GM21529 (cell line): ENCODE measurements around the gene SATB2.
A peak's percentile ranks its signal among the peaks of the same experiment; 100 is the strongest.

Source experiments
- ATAC-seq: cut with Tn5 transposase; IDR thresholded peaks from one replicate; pipeline ENCODE4 v1.9.1; 2021; ENCODE audit not compliant: unreplicated experiment

SATB2 gene

GRCh38 chr2:199261239-199261638 lies 196.5 kb downstream of the SATB2 start:
- no peak for ATAC-seq

- ATAC-seq = no peak
Measured at GRCh38 chr2:199259671-199260070, 198.1 kb downstream of the SATB2 start.

- no peak for ATAC-seq
Measured at GRCh38 chr2:199258291-199258690, 199.4 kb downstream of the SATB2 start.

- ATAC-seq = no peak
Measured at GRCh38 chr2:199257261-199258224, 200.2 kb downstream of the SATB2 start.

- no peak for ATAC-seq
Measured at GRCh38 chr2:199230091-199230490, 227.6 kb downstream of the SATB2 start.

DNA sequence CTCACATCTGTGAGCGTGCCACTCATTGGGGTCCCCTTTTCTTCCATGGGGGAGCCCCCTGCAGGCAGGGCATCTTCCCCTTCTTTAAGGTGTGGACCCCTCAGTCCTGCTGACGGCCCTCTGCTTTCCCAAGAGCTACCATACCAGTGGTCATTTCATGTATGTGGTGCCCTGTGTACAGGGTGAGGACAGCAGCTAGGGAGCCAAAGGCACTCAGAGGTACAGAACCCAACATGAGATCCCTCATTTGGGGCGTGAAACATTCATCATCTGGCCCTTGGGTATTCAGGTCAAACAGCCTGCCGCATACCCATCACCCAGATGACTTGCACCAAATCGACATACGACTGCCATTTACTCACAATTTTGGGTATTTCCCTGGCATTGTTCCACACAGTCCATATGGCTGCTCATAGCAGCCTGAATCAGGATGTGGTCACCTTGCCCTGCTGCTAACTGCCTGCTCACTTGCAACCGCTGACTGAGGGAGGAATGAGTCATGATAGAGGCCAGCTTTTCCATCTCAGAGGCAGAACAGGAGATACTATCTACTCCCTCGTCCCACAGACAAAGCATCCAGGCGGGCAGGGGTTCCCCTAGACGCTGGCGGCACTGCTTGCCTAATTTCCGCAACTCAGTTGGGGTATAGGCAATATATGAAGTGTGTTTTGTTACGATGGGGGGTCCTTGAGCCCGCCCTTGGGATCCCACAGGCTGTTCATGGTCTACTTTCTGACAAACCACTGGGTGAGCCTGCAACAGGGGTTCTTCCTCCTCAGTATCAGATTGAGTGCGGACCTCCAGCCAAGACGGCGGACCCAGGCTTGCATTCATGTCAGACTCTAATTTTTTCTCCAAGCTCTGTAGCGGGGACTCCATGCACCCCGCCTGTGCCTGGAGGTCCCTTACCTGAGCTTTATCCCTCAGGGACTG lies 228.6 kb downstream of the SATB2 start:
- peak; percentile 87 for ATAC-seq

- no peak for ATAC-seq
Measured at GRCh38 chr2:199223791-199224190, 233.9 kb downstream of the SATB2 start.

DNA sequence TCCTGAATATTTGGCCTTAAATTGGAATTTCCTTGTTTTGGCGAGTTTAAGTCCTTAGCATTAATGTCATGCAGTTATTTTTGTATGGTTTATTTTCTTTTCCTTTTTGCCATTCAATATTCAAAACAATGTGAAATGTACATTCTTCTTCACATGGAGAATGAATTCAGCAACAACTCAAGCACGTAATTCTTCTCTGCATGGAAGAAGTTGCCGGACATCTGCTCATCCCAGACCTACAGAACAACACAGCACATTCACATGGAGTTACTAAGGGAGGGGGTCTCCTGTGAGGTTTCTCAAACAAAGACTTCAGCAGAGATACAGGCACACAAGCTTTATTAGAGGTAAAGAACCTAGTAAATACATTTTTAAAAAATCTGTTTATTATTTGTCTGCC lies 236.8 kb downstream of the SATB2 start:
- no peak for ATAC-seq

DNA sequence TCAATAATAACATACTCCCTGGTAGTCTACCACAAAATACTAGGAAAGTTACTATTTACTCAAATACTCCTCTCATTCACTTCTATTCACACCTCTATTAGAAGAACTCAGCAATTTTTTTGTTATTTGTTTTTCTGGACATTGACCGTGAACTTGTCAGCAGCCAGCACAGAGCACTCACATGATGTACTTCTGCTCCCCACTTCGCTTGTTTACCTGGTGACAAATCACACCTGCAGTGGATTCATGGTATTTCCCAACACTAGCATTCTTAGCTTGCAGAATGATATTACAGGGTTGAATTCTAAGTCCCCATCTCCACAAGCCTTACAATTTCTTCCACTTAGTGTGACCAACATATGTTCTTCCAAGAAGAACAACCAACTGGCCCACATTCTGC lies 238.2 kb downstream of the SATB2 start:
- no peak for ATAC-seq
